Thymus (tissue), 11 donors: Measurements from ENCODE around the gene NPY4R2. TPM values are rescaled to one million over a fixed set of nuclear protein-coding genes. Genes with fewer than 3 reads are reported as not detected.
"Not testable (repeated sequence)": the region's sequence is repeated elsewhere in the genome, so short reads cannot be mapped to it uniquely, and the experiment has no call there.

Source experiments
- DNase-seq, 9 donors: peaks; one replicate each; pipeline ENCODE4 v3.0.0-alpha.2; 2013; ENCODE audit warnings: low spot score in 9 of 9, low read depth in 6 of 9, missing footprints in 1 of 9
- H3K27ac ChIP-seq, 2 donors: one replicate each; pipeline ENCODE4 v1.5.1; 2013; ENCODE audit warnings: control low read depth in 1 of 2, low read depth in 1 of 2, low read length in 1 of 2, mild to moderate bottlenecking in 1 of 2, moderate library complexity in 1 of 2
- H3K27me3 ChIP-seq, 2 donors: one replicate each; pipeline ENCODE4 v1.5.1; 2013; ENCODE audit warnings: low read length in 1 of 2; ENCODE audit not compliant: control insufficient read depth in 2 of 2, insufficient read depth in 1 of 2
- H3K36me3 ChIP-seq, 2 donors: one replicate each; pipeline ENCODE4 v1.5.1; 2013; ENCODE audit warnings: low read length in 1 of 2, mild to moderate bottlenecking in 1 of 2, moderate library complexity in 1 of 2; ENCODE audit not compliant: control insufficient read depth in 2 of 2, insufficient read depth in 2 of 2
- H3K4me1 ChIP-seq, 2 donors: one replicate each; pipeline ENCODE4 v1.5.1; 2013; ENCODE audit warnings: low read length in 2 of 2; ENCODE audit not compliant: control insufficient read depth in 2 of 2, insufficient read depth in 2 of 2
- H3K4me3 ChIP-seq, 2 donors: one replicate each; pipeline ENCODE4 v1.5.1; 2013; ENCODE audit warnings: low read length in 2 of 2, control low read depth in 1 of 2, mild to moderate bottlenecking in 1 of 2
- H3K9me3 ChIP-seq, 2 donors: one replicate each; pipeline ENCODE4 v1.5.1; 2013; ENCODE audit warnings: low read length in 1 of 2, mild to moderate bottlenecking in 1 of 2; ENCODE audit not compliant: control insufficient read depth in 2 of 2, insufficient read depth in 1 of 2
- WGBS: extraction: QIAGEN DNeasy Blood & Tissue Kit; methylation state at CpG from one replicate; pipeline ENCODE4 v1.1.7; 2013; 5-methylcytosine and 5-hydroxymethylcytosine counted together
- polyA plus RNA-seq: library from polyadenylated mRNA; stranded (reverse); fragments of 200-250 nt; gene quantifications from one replicate; pipeline ENCODE4 v1.2.3, GENCODE V29; 2013
- total RNA-seq: library from RNA; stranded (reverse); fragments of 120-200 nt; gene quantifications from one replicate; pipeline ENCODE4 v1.2.4, GENCODE V29; 2013
- donor health status: healthy.

NPY4R2 gene
- total and polyA plus RNA-seq, 2 donors: not detected

DNA sequence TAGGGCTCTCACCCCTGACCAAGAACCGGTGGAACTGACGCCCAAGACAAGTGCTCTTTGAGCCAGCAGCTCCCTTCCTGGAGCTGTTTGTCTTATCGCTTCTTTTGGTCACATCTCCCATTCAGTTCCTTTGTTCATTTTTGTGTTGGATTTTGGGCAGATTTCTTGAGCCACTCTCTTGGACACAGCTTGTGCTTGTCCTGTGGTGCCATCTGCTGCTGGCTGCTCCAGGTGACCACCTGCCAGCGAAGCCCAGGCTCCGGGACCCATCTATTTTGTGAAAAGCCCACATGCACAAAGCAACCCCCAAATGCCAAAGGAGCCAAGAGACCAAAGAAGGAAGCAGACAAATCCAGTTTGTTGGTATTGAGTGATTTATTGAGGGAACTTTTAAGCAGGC lies 6.2 kb downstream of the NPY4R2 start:
- H3K36me3 ChIP-seq, H3K4me1 ChIP-seq, DNase-seq, H3K27ac ChIP-seq, H3K9me3 ChIP-seq, H3K4me3 ChIP-seq, H3K27me3 ChIP-seq: not testable (repeated sequence)
- WGBS: 95% methylated on average over 3 of the region's 5 CpGs

GRCh38 chr10:47927147-47927916 lies 8.9 kb downstream of the NPY4R2 start:
- H3K9me3 ChIP-seq, H3K27me3 ChIP-seq, H3K36me3 ChIP-seq, H3K4me3 ChIP-seq, DNase-seq, H3K27ac ChIP-seq, H3K4me1 ChIP-seq: not testable (repeated sequence)
- WGBS: no CpG with 5 or more reads among the region's 9 CpGs

GRCh38 chr10:47928225-47928624 lies 9.8 kb downstream of the NPY4R2 start:
- DNase-seq, H3K4me3 ChIP-seq, H3K4me1 ChIP-seq, H3K27me3 ChIP-seq, H3K9me3 ChIP-seq, H3K36me3 ChIP-seq, H3K27ac ChIP-seq: not testable (repeated sequence)
- WGBS: no CpG with 5 or more reads among the region's 2 CpGs

DNA sequence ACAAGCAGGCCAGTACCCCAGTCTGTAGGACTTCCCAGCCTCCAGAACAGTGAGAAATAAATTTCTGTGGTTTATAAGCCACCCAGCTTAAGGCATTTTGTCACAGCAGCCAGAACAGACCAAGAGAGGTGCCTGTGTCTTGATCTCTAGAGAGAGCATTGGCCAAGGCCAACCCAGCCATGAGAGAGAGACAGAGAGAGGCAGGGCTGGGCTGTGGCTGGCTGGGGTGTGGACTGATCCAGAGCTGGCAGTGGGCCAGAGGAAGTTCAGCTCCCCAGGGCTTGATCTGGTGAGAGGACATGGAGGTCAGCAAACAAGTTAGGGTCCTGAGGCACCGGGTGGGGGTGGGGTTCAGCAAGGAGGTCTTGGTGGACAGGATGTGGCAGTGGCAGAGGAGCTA lies 14.4 kb downstream of the NPY4R2 start:
- H3K4me3 ChIP-seq, H3K27me3 ChIP-seq, H3K36me3 ChIP-seq, H3K27ac ChIP-seq, DNase-seq, H3K4me1 ChIP-seq, H3K9me3 ChIP-seq: not testable (repeated sequence)
- WGBS: no CpG with 5 or more reads among the region's 1 CpG

GRCh38 chr10:47933462-47933861 lies 15.0 kb downstream of the NPY4R2 start:
- WGBS: no CpG with 5 or more reads among the region's 6 CpGs
- H3K27me3 ChIP-seq, DNase-seq: not testable (repeated sequence)

DNA sequence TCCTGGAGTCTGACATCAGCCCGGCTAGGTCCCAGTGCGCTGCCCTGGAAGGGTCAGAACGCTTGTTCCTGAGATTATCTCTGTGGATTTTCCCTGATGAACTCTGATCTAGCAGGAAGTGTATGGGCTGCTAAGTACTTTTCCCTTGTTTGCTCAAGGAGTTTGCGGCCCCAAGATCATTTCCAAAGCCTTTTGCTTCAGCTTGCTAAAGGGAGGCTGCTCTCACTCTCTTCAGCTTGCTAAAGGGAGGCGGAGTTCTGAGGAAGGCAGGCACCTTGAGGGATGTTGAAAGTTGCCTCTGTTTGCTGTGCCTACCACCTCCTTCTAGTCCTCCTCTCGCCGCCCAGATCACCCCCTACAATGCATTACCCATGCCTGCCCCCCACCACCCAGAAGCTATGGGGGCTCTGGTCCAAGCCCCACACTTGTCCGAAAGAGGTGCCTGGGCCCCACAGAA lies 18.3 kb downstream of the NPY4R2 start:
- H3K36me3 ChIP-seq, H3K27ac ChIP-seq, DNase-seq, H3K4me1 ChIP-seq, H3K27me3 ChIP-seq, H3K4me3 ChIP-seq, H3K9me3 ChIP-seq: not testable (repeated sequence)
- WGBS: 98% methylated on average over 7 of the region's 8 CpGs

More at GRCh38 chr10:47933462-47933861, 15.0 kb downstream of the NPY4R2 start:
- not testable (repeated sequence) for H3K9me3 ChIP-seq, H3K36me3 ChIP-seq, H3K27ac ChIP-seq, H3K4me1 ChIP-seq, H3K4me3 ChIP-seq

DNA sequence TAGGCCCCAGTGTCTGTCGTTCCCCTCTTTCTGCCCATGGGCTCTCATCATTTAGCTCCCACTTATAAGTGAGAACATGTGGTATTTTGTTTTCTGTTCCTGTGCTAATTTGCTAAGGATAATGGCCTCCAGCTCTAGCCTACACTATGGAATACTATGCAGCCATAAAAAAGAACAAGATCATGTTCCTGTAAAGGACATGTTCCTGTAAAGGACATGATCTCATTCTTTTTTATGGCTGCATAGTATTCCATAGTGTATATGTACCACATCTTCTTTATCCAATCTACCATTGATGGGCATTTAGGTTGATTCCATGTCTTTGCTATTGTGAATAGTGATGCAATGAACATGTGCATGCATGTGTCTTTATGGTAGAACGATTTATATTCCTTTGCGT lies 19.2 kb downstream of the NPY4R2 start:
- H3K4me3 ChIP-seq: not testable (repeated sequence)
- no CpG with 5 or more reads among the region's 3 CpGs for WGBS

DNA sequence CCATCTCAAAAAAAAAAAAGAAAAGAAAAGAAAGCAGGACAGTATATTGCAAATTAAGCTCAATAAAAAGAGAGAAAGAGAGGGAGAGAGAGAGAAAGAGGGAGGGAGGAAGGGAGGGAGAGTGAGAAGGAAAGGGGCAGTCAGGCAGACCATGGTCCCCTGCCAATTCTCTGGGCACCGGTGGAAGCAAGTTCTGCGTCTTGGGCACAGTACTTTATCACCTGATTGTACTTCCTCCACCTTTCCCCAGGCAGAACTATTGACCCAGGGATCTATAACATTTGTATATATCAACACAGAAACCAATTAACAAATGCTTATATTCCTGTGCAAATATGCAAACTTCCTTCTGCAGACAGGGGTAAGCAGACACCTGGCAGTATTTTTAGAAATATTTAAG lies 22.4 kb downstream of the NPY4R2 start:
- not testable (repeated sequence) for H3K27ac ChIP-seq, H3K4me1 ChIP-seq, H3K27me3 ChIP-seq, H3K4me3 ChIP-seq, H3K36me3 ChIP-seq, H3K9me3 ChIP-seq, DNase-seq
- WGBS: 81% methylated on average over 2 of the region's 2 CpGs

More for the DNA sequence above, 19.2 kb downstream of the NPY4R2 start:
- H3K9me3 ChIP-seq, H3K4me1 ChIP-seq, H3K36me3 ChIP-seq, H3K27me3 ChIP-seq, DNase-seq, H3K27ac ChIP-seq: not testable (repeated sequence)

DNA sequence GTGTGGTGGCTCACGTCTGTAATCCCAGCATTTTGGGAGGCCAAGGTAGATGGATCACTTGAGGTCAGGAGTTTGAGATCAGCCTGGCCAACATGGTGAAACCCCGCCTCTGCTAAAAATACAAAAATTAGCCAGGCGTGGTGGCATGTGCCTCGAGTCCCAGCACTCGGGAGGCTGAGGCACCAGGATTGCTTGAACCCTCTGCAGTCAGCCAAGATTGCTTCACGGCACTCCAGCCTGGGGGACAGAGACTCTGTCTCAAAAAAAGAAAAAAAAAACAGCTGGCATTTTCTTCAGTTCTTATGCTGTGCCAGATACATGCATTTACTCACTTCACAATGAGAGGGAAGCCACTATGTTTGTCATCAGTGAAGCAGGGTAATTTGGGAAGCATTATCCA lies 22.9 kb downstream of the NPY4R2 start:
- not testable (repeated sequence) for DNase-seq, H3K4me3 ChIP-seq, H3K27me3 ChIP-seq, H3K9me3 ChIP-seq, H3K27ac ChIP-seq, H3K4me1 ChIP-seq, H3K36me3 ChIP-seq
- WGBS: 94% methylated on average over 6 of the region's 6 CpGs
